Stimulated activated CD8-positive, alpha-beta memory T cell treated with anti-CD3 and anti-CD28 coated beads, Interleukin-2, amount 100 ng/mL, for 1 hour (primary cell): ENCODE data around the gene ODAPH.

ENCODE experiments used
- DNase-seq, 2 donors: peaks; one replicate each; pipeline ENCODE4 v3.0.0-alpha.2; 2020; ENCODE audit warnings: low read depth in 2 of 2

Gene ODAPH

GRCh38 chr4:75544870-75545269 lies 11.0 kb upstream of the ODAPH start:
- DNase-seq, result no peak

- DNase-seq, result no peak
Measured at GRCh38 chr4:75545526-75545925, 10.3 kb upstream of the ODAPH start.

GRCh38 chr4:75547647-75548387 lies 8.0 kb upstream of the ODAPH start:
- DNase-seq, result no peak

GRCh38 chr4:75549019-75549418 lies 6.8 kb upstream of the ODAPH start:
- DNase-seq, result no peak

- no peak for DNase-seq
Measured at GRCh38 chr4:75552452-75552851, 3.4 kb upstream of the ODAPH start.

- DNase-seq, result no peak
Measured at GRCh38 chr4:75557696-75558095, 1.8 kb downstream of the ODAPH start.

- DNase-seq, result no peak
Measured at GRCh38 chr4:75561789-75562188, 5.9 kb downstream of the ODAPH start.

- no peak for DNase-seq
Measured at GRCh38 chr4:75564023-75564422, 8.2 kb downstream of the ODAPH start.

- DNase-seq, result no peak
Measured at GRCh38 chr4:75565481-75565880, 9.6 kb downstream of the ODAPH start.

- no peak for DNase-seq
Measured at GRCh38 chr4:75566911-75567310, 11.0 kb downstream of the ODAPH start.

- DNase-seq, result no peak
Measured at GRCh38 chr4:75567725-75568124, 11.9 kb downstream of the ODAPH start.

GRCh38 chr4:75584067-75584466 lies 28.2 kb downstream of the ODAPH start:
- DNase-seq, result no peak

GRCh38 chr4:75593393-75593792 lies 37.5 kb downstream of the ODAPH start:
- DNase-seq, result no peak

GRCh38 chr4:75596061-75596460 lies 40.2 kb downstream of the ODAPH start:
- DNase-seq, result no peak

- no peak for DNase-seq
Measured at GRCh38 chr4:75598390-75598789, 42.5 kb downstream of the ODAPH start.

GRCh38 chr4:75599647-75600046 lies 43.8 kb downstream of the ODAPH start:
- DNase-seq, result no peak

- no peak for DNase-seq
Measured at GRCh38 chr4:75605928-75606327, 50.1 kb downstream of the ODAPH start.

GRCh38 chr4:75612306-75612705 lies 56.4 kb downstream of the ODAPH start:
- DNase-seq, result no peak
